EL (cell line): ENCODE measurements around the gene PTPRN2.
"Not testable (repeated sequence)": the region's sequence is repeated elsewhere in the genome, so short reads cannot be mapped to it uniquely, and the experiment has no call there.

Experiments
- DNase-seq: peaks from one replicate; pipeline ENCODE4 v3.0.0-alpha.2; 2016

PTPRN2 gene

GRCh38 chr7:157596471-157596870 lies 991.2 kb downstream of the PTPRN2 start:
- DNase-seq, result no peak

- DNase-seq, result no peak
These were observed 991.6 kb downstream of the PTPRN2 start for GRCh38 chr7:157596026-157596425.

- no peak for DNase-seq
These were observed 992.4 kb downstream of the PTPRN2 start for GRCh38 chr7:157595086-157595855.

- no peak for DNase-seq
These were observed 993.3 kb downstream of the PTPRN2 start for GRCh38 chr7:157594306-157594705.

- DNase-seq, result no peak
These were observed 994.1 kb downstream of the PTPRN2 start for GRCh38 chr7:157593541-157593940.

GRCh38 chr7:157592636-157593320 lies 994.8 kb downstream of the PTPRN2 start:
- not testable (repeated sequence) for DNase-seq

GRCh38 chr7:157590526-157590925 lies 997.1 kb downstream of the PTPRN2 start:
- DNase-seq, result no peak

- DNase-seq, result no peak
These were observed 997.9 kb downstream of the PTPRN2 start for GRCh38 chr7:157589680-157590079.

- no peak for DNase-seq
These were observed 999.6 kb downstream of the PTPRN2 start for GRCh38 chr7:157587805-157588560.

- DNase-seq, result no peak
These were observed 1000.4 kb downstream of the PTPRN2 start for GRCh38 chr7:157587051-157587804.

GRCh38 chr7:157586426-157586955 lies 1001.1 kb downstream of the PTPRN2 start:
- DNase-seq, result no peak

- DNase-seq, result no peak
These were observed 1002.3 kb downstream of the PTPRN2 start for GRCh38 chr7:157585113-157585861.

- no peak for DNase-seq
These were observed 1003.2 kb downstream of the PTPRN2 start for GRCh38 chr7:157584420-157584819.

GRCh38 chr7:157581740-157582139 lies 1005.9 kb downstream of the PTPRN2 start:
- DNase-seq, result no peak

- DNase-seq, result no peak
These were observed 1007.3 kb downstream of the PTPRN2 start for GRCh38 chr7:157580324-157580723.

- no peak for DNase-seq
These were observed 1008.2 kb downstream of the PTPRN2 start for GRCh38 chr7:157579425-157579824.

GRCh38 chr7:157577796-157578339 lies 1009.8 kb downstream of the PTPRN2 start:
- DNase-seq, result no peak

- no peak for DNase-seq
These were observed 1010.6 kb downstream of the PTPRN2 start for GRCh38 chr7:157577061-157577460.

GRCh38 chr7:157576415-157576814 lies 1011.2 kb downstream of the PTPRN2 start:
- no peak for DNase-seq

- no peak for DNase-seq
These were observed 1011.8 kb downstream of the PTPRN2 start for GRCh38 chr7:157575777-157576176.

- DNase-seq, result no peak
These were observed 1012.6 kb downstream of the PTPRN2 start for GRCh38 chr7:157574914-157575586.
